HepG2 (cell line): ENCODE measurements around the gene UBFD1. TPM values are rescaled to one million over a fixed set of nuclear protein-coding genes. Genes with fewer than 3 reads are reported as not detected.

Source experiments
- ARNT2 ChIP-seq: sonication (generic); formaldehyde crosslinking; IDR thresholded peaks from 2 replicates; pipeline ENCODE4 v1.8.0; 2022; ENCODE audit warnings: mild to moderate bottlenecking, low read depth, missing genetic modification reagents, moderate library complexity
- ATF6 ChIP-seq: sonication (generic); formaldehyde crosslinking; conservative IDR thresholded peaks from 2 replicates; pipeline ENCODE4 v1.4.0; 2020; ENCODE audit warnings: missing genetic modification reagents
- ATF7 ChIP-seq, 2 experiments: fragments of 450-650 bp in 1 of 2; sonication (generic) in 1 of 2; formaldehyde crosslinking in 1 of 2; IDR thresholded peaks; 2 replicates each; pipeline versions ENCODE4 v1.4.0 to v1.6.1; 2016 to 2020; ENCODE audit warnings: antibody characterized with exemption in 1 of 2, mild to moderate bottlenecking in 1 of 2, missing genetic modification reagents in 1 of 2
- CERS6 ChIP-seq: sonication (generic); formaldehyde crosslinking; IDR thresholded peaks from 2 replicates; pipeline ENCODE4 v1.5.0; 2020; ENCODE audit warnings: missing genetic modification reagents
- MED8 ChIP-seq: sonication (generic); formaldehyde crosslinking; IDR thresholded peaks from 2 replicates; pipeline ENCODE4 v1.8.1; 2023; ENCODE audit warnings: mild to moderate bottlenecking, missing genetic modification reagents; ENCODE audit not compliant: insufficient replicate concordance
- MYNN ChIP-seq: sonication (generic); formaldehyde crosslinking; IDR thresholded peaks from 2 replicates; pipeline ENCODE4 v1.4.0; 2020; ENCODE audit warnings: mild to moderate bottlenecking, low read depth, missing genetic modification reagents
- PHF5A ChIP-seq: IDR thresholded peaks from one replicate; pipeline ENCODE4 v1.6.1; 2018; ENCODE audit warnings: low read depth, missing genetic modification reagents; ENCODE audit not compliant: unreplicated experiment
- RARG ChIP-seq: sonication (generic); formaldehyde crosslinking; IDR thresholded peaks from 2 replicates; pipeline ENCODE4 v1.4.0; 2020; ENCODE audit warnings: low read depth, mild to moderate bottlenecking, missing genetic modification reagents
- SIN3B ChIP-seq: fragments of 150-350 bp; IDR thresholded peaks from 2 replicates; pipeline ENCODE4 v1.6.1; 2014; ENCODE audit warnings: low read length
- TBX3 ChIP-seq: fragments of 450-650 bp; IDR thresholded peaks from 2 replicates; pipeline ENCODE4 v1.6.1; 2017; ENCODE audit warnings: antibody characterized with exemption, mild to moderate bottlenecking, inconsistent platforms, borderline replicate concordance
- TOE1 ChIP-seq: sonication (generic); formaldehyde crosslinking; IDR thresholded peaks from 2 replicates; pipeline ENCODE4 v1.4.0; 2020; ENCODE audit warnings: mild to moderate bottlenecking, missing genetic modification reagents
- ZNF10 ChIP-seq: sonication (generic); formaldehyde crosslinking; IDR thresholded peaks from 2 replicates; pipeline ENCODE4 v1.4.0; 2020; ENCODE audit warnings: mild to moderate bottlenecking, low read depth, missing genetic modification reagents, borderline replicate concordance
- ZNF569 ChIP-seq: sonication (generic); formaldehyde crosslinking; IDR thresholded peaks from 2 replicates; pipeline ENCODE4 v1.5.0; 2020; ENCODE audit warnings: mild to moderate bottlenecking, missing genetic modification reagents, moderate library complexity, borderline replicate concordance
- ZNF629 ChIP-seq: sonication (generic); formaldehyde crosslinking; conservative IDR thresholded peaks from 2 replicates; pipeline ENCODE4 v1.5.0; 2020; ENCODE audit warnings: missing genetic modification reagents
- ZNF781 ChIP-seq: sonication (generic); formaldehyde crosslinking; IDR thresholded peaks from 2 replicates; pipeline ENCODE4 v1.5.1; 2020; ENCODE audit warnings: borderline replicate concordance, mild to moderate bottlenecking, missing genetic modification reagents; ENCODE audit errors: not compliant biosample characterization
- ZSCAN29 ChIP-seq: sonication (generic); formaldehyde crosslinking; conservative IDR thresholded peaks from 2 replicates; pipeline ENCODE4 v1.4.0; 2020; ENCODE audit warnings: mild to moderate bottlenecking, missing genetic modification reagents
- polyA plus RNA-seq, 8 experiments: library from polyadenylated mRNA; depleted of rRNA in 3 of 8; stranded (reverse) in 7 of 8; unstranded in 1 of 8; fragments of >200 nt; fragmentation: Illumina TruSeq in 4 of 8; extraction: Trizol in 4 of 8; gene quantifications; 2 replicates each; pipeline versions ENCODE4 v1.2.1 to v1.2.3, GENCODE V29; 2011 to 2016; ENCODE audit warnings: low read depth in 4 of 8, missing spikeins in 1 of 8, mixed read lengths in 1 of 8; ENCODE audit not compliant: insufficient read depth in 1 of 8
- total RNA-seq, 5 experiments: library from RNA; depleted of rRNA; stranded (reverse); fragments of >200 nt; fragmentation: Illumina TruSeq; extraction: Trizol; gene quantifications; 2 replicates each; pipeline ENCODE4 v1.2.3, GENCODE V29; 2016; ENCODE audit warnings: low read depth in 1 of 5
- TF ChIP-seq, protein P1 (sequence below): sonication (generic); formaldehyde crosslinking; IDR thresholded peaks from 2 replicates; pipeline ENCODE4 v1.4.0; 2020; ENCODE audit warnings: missing genetic modification reagents
- TF ChIP-seq, protein P2 (sequence below): sonication (generic); formaldehyde crosslinking; IDR thresholded peaks from 2 replicates; pipeline ENCODE4 v1.8.0; 2022; ENCODE audit warnings: mild to moderate bottlenecking, missing genetic modification reagents, moderate library complexity
- TF ChIP-seq, protein P3 (sequence below): sonication (generic); formaldehyde crosslinking; IDR thresholded peaks from 2 replicates; pipeline ENCODE4 v1.4.0; 2020; ENCODE audit warnings: mild to moderate bottlenecking, missing genetic modification reagents

Gene UBFD1
- total and polyA plus RNA-seq, 2 of the 13 experiments (the other 11 are each of a cell fraction or from before 2014, with no cell fraction given): 100 to 111 TPM

DNA sequence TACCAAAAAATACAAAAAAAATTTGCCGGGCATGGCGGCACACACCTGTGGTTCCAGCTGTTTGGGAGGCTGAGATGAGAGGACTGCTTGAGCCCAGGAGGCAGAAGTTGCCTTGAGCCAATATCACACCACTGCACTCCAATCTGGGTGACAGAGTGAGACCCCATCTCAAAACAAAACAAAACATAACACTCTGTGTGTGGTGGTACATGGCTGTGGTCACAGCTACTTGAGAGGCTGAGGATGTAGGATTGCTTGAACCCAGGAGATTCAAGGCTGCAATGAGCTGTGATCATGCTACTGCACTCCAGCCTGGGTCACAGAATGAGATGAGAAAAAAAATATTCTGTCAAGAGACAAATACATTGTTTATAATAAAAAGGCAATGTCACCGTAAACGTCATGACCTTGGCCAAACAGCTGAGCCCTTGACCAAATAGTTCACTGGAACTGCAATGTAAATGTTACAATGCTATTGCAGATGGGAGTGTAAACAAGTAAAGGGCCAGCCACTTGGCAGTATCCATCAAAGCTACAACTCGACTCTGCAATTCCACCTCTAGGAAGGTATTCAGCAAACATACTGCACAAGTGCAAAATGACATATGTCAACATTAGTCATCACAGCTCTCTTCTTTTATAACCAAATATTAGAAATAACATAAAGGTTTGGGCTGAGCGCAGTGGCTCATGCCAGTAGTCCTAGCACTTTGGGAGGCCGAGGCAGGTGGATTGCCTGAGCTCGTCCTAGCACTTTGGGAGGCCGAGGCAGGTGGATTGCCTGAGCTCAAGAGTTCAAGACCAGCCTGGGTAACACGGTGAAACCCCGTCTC, 17.3 kb upstream of the UBFD1 start (continued):
- TF ChIP-seq ZSCAN29 (CRISPR knock-in tag) (0 out of 2 replicates have a peak, but pooled peaks have one; percentile 73), ZNF10 (CRISPR knock-in tag) (no peak), ZNF629 (CRISPR knock-in tag) (peak; percentile 76), CERS6 (no peak), MYNN (CRISPR knock-in tag) (no peak), MED8 (no peak), ATF6 (no peak), RARG (CRISPR knock-in tag) (0 out of 2 replicates have a peak, but pooled peaks have one; percentile 63), TBX3 (peak; percentile 98), ZNF781 (CRISPR knock-in tag) (peak; percentile 64), PHF5A (CRISPR knock-in tag) (peak; percentile 87), TOE1 (CRISPR knock-in tag) (peak; percentile 55; the same call in 1 of the 2 replicates), ARNT2 (CRISPR knock-in tag) (peak; percentile 63; the same call in 1 of the 2 replicates), ZNF569 (CRISPR knock-in tag) (no peak), SIN3B (peak; percentile 56; the same call in 1 of the 2 replicates), ATF7 (IDR thresholded peaks at IDR 0.05) (peak; percentile 73), ATF7 (CRISPR knock-in tag; IDR thresholded peaks at IDR 0.05) (peak; percentile 86; the same call in 1 of the 2 replicates)
- TF ChIP-seq, protein P1, sequence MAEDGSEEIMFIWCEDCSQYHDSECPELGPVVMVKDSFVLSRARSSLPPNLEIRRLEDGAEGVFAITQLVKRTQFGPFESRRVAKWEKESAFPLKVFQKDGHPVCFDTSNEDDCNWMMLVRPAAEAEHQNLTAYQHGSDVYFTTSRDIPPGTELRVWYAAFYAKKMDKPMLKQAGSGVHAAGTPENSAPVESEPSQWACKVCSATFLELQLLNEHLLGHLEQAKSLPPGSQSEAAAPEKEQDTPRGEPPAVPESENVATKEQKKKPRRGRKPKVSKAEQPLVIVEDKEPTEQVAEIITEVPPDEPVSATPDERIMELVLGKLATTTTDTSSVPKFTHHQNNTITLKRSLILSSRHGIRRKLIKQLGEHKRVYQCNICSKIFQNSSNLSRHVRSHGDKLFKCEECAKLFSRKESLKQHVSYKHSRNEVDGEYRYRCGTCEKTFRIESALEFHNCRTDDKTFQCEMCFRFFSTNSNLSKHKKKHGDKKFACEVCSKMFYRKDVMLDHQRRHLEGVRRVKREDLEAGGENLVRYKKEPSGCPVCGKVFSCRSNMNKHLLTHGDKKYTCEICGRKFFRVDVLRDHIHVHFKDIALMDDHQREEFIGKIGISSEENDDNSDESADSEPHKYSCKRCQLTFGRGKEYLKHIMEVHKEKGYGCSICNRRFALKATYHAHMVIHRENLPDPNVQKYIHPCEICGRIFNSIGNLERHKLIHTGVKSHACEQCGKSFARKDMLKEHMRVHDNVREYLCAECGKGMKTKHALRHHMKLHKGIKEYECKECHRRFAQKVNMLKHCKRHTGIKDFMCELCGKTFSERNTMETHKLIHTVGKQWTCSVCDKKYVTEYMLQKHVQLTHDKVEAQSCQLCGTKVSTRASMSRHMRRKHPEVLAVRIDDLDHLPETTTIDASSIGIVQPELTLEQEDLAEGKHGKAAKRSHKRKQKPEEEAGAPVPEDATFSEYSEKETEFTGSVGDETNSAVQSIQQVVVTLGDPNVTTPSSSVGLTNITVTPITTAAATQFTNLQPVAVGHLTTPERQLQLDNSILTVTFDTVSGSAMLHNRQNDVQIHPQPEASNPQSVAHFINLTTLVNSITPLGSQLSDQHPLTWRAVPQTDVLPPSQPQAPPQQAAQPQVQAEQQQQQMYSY (CRISPR knock-in tag): no peak
- TF ChIP-seq, protein P2, sequence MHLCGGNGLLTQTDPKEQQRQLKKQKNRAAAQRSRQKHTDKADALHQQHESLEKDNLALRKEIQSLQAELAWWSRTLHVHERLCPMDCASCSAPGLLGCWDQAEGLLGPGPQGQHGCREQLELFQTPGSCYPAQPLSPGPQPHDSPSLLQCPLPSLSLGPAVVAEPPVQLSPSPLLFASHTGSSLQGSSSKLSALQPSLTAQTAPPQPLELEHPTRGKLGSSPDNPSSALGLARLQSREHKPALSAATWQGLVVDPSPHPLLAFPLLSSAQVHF (CRISPR knock-in tag): no peak; the same call in 1 of the 2 replicates
- TF ChIP-seq, protein P3, sequence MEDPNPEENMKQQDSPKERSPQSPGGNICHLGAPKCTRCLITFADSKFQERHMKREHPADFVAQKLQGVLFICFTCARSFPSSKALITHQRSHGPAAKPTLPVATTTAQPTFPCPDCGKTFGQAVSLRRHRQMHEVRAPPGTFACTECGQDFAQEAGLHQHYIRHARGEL: no peak
